NCI-H2081 (cell line): ENCODE measurements around the gene FGFR2.

Experiments used
- DNase-seq, 2 experiments: peaks; one replicate each; lab custom pipeline; 2025; lab: John Stamatoyannopoulos, UW

The FGFR2 gene

GRCh38 chr10:121553511-121554264 is 44.6 kb downstream of the FGFR2 start:
- DNase-seq, result peak in 1 of 2 experiments; percentile 4

GRCh38 chr10:121552746-121553145 is 45.5 kb downstream of the FGFR2 start:
- DNase-seq, result no peak

GRCh38 chr10:121551210-121551885 is 46.9 kb downstream of the FGFR2 start:
- no peak for DNase-seq

GRCh38 chr10:121544301-121544869 is 53.9 kb downstream of the FGFR2 start:
- no peak for DNase-seq

- no peak for DNase-seq
Observed at GRCh38 chr10:121543545-121543944, 54.7 kb downstream of the FGFR2 start.

- no peak for DNase-seq
Observed at GRCh38 chr10:121541450-121542120, 56.7 kb downstream of the FGFR2 start.

- no peak for DNase-seq
Observed at GRCh38 chr10:121540732-121541395, 57.4 kb downstream of the FGFR2 start.

GRCh38 chr10:121539786-121540185 is 58.5 kb downstream of the FGFR2 start:
- DNase-seq, result no peak

- no peak for DNase-seq
Observed at GRCh38 chr10:121536310-121536913, 61.8 kb downstream of the FGFR2 start.

- no peak for DNase-seq
Observed at GRCh38 chr10:121535381-121535780, 62.9 kb downstream of the FGFR2 start.

- no peak for DNase-seq
Observed at GRCh38 chr10:121532292-121532864, 65.9 kb downstream of the FGFR2 start.

- no peak for DNase-seq
Observed at GRCh38 chr10:121531830-121532178, 66.4 kb downstream of the FGFR2 start.

- DNase-seq, result no peak
Observed at GRCh38 chr10:121531076-121531829, 67.0 kb downstream of the FGFR2 start.

- no peak for DNase-seq
Observed at GRCh38 chr10:121530481-121531075, 67.7 kb downstream of the FGFR2 start.

GRCh38 chr10:121527690-121528089 is 70.6 kb downstream of the FGFR2 start:
- no peak for DNase-seq

- no peak for DNase-seq
Observed at GRCh38 chr10:121526801-121527221, 71.4 kb downstream of the FGFR2 start.

- DNase-seq, result no peak
Observed at GRCh38 chr10:121526135-121526790, 72.0 kb downstream of the FGFR2 start.

GRCh38 chr10:121525251-121526134 is 72.8 kb downstream of the FGFR2 start:
- no peak for DNase-seq
